ENCODE data around the gene DBF4.
A peak's percentile ranks its signal among the peaks of the same experiment; 100 is the strongest.
"Not testable (repeated sequence)": the region's sequence is repeated elsewhere in the genome, so short reads cannot be mapped to it uniquely, and the experiment has no call there.

The DBF4 gene

DNA sequence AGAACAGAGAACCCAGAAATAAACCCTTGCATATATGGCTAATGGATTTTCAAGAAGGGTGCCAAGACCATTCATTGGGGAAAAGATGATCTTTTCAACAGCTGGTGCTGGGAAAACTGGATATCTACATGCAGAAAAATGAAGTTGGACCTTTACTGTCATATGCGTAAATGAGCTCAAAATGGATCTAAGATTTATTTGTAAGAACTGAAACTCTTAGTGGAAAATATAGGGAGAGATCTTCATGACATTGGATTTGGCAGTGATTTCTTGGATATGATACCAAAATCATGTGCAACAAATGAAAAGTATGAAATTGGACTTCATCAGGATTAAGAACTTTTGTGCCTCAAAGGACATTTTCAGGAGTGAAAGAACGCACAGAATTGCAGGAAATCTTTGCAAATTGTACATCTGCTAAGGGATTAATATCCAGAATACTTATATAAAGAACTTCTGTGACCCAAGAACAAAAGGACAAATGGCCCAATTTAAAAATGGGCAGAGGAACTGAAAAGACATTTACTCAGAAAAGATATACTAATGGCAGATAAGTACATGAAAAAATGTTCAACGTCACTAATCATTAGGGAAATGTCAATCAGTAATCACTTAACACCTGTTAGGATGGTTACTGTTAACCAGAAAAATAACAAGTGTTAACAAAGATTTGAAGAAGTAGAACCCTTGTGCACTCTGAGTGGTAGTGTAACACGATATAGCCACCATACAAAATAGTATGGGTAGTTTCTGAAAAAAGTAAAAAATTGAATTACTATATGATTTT, 6.1 kb downstream of the DBF4 start:
- no peak for DNase-seq (ENCODE audit: low spot score)

DNA sequence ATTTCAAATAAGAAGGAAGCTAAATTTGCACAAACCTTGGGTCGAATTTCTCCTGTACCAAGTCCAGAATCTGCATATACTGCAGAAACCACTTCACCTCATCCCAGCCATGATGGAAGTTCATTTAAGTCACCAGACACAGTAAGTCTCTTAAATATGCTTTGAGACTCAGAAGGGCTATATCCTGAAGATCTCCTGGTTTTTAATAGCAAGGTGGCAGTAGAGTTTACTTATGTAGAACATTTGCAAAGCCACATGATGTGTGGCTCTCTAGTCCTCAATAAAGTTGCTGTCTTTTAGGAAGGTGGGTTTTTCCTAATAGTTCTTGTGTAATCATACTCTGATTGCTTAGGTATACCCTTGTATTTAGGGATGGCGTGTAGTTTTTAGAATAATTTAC, 8.7 kb downstream of the DBF4 start:
- DNase-seq (ENCODE audit: low spot score), result no peak

DNA sequence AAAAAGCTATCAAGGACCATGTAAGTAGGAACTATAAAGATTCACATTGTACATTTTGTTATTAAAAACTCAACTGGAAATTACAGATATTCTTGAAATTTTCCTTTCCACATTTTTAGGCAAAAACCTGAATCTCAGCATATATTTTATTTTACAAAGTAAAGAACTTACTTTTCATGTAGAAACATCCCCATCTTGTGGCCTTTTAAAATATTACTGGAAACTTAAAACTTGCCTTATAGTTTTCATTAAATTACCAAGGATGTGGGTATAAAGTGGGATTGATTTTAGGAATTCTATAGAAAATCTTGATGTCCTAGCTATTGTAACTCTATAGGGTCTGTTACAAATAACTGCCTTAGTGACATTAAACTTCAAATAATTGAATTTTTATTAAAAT, 10.6 kb downstream of the DBF4 start:
- DNase-seq (ENCODE audit: low spot score), result no peak

DNA sequence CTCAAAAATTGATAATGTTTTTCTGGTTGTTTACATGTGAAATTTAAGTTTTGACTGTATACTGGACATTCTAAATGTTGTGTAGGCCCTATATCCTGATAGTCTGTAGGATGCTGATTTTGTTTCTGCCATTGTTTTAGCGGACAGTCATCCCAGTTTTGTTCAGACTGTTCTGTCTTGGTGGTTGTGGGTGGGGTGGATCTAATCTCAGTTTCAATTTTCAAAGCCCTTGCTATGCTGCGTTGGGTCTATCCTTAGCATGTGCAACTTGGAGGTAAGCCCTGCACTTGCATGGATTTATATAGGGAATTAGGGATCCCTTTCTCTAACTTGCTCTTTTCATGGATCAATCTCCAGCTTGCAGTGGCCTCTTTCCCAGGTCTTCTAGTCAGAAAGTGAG, 19.1 kb downstream of the DBF4 start:
- no peak for DNase-seq (ENCODE audit: low spot score)

DNA sequence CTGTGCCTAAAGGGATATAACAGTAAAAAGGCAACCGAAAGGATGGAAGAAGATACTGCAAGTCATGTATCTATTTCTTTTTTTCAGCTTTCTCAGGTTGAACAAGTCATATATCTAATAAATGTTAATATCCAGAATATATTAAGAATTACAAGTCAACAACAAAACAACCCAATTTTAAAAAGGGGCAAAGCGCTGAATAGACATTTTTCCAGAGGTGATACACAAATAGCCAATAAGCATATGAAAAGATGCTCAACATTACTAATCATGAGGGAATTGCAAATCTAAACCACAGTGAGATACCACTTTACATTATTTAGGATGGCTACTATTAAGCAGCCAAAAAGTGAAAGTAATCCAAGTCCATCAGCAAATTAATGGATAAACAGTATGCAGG, 23.0 kb downstream of the DBF4 start:
- no peak for DNase-seq (ENCODE audit: low spot score)

DNA sequence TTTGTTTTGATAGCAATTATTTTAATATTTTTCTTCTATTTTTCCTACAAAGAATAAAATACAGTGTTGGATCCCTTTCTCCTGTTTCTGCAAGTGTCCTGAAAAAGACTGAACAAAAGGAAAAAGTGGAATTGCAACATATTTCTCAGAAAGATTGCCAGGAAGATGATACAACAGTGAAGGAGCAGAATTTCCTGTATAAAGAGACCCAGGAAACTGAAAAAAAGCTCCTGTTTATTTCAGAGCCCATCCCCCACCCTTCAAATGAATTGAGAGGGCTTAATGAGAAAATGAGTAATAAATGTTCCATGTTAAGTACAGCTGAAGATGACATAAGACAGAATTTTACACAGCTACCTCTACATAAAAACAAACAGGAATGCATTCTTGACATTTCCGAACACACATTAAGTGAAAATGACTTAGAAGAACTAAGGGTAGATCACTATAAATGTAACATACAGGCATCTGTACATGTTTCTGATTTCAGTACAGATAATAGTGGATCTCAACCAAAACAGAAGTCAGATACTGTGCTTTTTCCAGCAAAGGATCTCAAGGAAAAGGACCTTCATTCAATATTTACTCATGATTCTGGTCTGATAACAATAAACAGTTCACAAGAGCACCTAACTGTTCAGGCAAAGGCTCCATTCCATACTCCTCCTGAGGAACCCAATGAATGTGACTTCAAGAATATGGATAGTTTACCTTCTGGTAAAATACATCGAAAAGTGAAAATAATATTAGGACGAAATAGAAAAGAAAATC, 31.0 kb downstream of the DBF4 start:
- DNase-seq (ENCODE audit: low spot score), result not testable (repeated sequence)

DNA sequence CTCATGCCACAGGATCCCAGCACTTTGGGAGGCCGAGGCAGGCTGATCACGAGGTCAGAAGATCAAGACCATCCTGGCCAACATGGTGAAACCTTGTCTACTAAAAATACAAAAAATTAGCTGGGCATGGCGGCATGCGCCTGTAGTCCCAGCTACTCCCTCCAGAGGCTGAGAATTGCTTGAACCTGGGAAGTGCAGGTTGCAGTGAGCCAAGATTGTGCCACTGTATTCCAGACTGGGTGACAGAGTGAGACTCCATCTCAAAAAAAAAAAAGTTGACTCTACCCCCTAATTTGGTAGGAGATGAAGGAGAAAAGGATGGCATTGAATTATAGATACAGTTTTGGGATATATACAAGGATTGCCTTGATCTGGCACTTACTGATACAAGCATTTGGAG, 32.5 kb downstream of the DBF4 start:
- not testable (repeated sequence) for DNase-seq (ENCODE audit: low spot score)

DNA sequence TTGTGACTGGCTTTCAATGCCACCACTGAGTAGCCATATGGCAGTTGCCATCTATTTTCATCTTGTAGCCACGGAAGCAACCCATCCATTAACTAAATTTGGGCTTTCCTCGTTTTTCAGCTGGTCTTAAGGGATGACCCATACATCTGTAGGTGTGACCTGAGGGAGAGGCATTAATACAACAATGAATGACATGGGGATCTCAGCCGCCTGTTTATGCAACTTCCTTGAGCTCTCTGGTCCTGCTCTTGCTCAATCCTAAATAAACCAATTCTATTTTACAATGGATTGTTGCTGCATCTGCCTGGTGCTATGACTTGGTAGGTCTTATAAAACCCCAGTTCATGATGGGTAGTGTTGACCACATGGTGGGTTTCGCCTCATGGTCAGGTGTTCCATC, 35.8 kb downstream of the DBF4 start:
- DNase-seq (ENCODE audit: low spot score), result no peak

DNA sequence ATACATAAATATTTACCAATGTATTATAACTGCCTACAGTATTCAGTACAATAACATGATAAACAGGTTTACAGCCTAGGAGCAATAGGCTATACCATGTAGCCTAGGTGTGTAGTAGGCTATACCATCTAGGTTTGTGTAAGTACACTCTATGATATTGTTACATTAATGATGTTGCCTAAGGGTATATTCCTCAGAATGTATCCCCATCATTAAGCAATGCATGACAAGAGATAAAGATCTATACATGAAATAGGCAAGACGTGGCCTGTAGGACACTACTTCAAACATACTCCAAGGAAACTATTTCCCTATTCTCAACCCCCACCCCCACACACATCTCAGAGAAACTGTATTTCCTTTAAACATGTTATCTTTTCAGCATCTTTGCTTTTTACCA, 42.4 kb downstream of the DBF4 start:
- no peak for DNase-seq (ENCODE audit: low spot score)

DNA sequence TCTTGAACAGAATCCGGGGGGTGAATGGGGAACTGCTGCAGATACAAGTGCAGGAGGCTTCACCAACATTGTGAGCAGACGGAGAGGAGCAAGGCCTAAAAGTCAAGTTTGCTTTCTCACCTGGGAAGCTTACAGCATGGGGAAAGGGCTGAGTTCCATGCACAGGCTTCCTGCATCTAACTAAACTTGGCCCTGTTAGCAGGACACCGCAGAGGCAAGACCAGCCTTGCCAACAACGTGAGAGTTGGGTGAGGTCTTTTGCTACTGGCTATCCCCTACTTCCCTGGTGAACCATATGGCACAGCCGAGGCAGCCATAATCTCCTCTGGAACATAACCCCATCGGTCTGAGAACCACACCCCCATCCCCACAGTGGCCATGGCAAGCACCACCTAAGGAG, 43.6 kb downstream of the DBF4 start:
- no peak for DNase-seq (ENCODE audit: low spot score)

DNA sequence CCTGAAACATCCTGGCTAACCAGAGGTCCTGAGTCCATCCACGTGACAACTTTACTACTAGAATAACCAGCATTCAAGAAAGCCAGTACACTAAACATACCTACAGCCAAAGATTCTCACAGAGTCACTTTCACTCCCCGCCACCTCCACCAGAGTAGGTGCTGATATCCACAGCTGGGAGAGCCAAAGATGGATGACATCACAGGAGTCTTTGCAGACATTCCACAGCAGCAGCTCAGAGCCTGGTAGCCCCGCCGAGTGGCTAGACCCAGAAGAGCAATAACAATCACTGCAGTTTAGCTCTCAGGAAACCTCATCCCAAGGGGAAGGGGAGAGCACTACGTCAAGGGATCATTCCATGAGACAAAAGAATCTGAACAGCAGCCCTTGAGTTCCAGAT, 44.3 kb downstream of the DBF4 start:
- no peak for DNase-seq (ENCODE audit: low spot score)

DNA sequence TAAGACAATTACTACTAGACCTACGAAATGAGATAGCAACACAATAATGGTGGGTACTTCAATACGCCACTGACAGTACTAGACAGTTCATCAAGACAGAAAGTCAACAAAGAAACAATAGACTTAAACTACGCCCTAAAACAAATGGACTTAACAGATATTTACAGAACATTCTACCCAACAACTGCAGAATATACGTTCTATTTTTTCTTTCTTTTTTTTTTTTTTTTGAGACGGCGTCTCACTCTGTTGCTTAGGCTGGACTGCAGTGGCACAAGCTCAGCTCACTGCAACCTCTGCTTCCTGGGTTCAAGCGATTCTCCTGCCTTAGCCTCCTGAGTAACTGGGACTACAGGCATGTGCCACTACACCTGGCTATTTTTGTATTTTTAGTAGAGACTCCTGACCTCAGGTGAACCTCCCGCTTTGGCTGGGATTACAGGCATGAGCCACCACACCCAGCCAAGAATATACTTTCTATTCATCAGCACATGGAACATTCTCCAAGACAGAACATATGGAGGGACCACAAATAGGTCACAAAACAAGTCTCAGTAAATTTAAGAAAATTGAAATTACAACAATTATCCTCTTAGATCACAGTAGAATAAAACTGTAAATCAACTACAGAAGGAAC, 46.6 kb downstream of the DBF4 start:
- not testable (repeated sequence) for DNase-seq (ENCODE audit: low spot score)

DNA sequence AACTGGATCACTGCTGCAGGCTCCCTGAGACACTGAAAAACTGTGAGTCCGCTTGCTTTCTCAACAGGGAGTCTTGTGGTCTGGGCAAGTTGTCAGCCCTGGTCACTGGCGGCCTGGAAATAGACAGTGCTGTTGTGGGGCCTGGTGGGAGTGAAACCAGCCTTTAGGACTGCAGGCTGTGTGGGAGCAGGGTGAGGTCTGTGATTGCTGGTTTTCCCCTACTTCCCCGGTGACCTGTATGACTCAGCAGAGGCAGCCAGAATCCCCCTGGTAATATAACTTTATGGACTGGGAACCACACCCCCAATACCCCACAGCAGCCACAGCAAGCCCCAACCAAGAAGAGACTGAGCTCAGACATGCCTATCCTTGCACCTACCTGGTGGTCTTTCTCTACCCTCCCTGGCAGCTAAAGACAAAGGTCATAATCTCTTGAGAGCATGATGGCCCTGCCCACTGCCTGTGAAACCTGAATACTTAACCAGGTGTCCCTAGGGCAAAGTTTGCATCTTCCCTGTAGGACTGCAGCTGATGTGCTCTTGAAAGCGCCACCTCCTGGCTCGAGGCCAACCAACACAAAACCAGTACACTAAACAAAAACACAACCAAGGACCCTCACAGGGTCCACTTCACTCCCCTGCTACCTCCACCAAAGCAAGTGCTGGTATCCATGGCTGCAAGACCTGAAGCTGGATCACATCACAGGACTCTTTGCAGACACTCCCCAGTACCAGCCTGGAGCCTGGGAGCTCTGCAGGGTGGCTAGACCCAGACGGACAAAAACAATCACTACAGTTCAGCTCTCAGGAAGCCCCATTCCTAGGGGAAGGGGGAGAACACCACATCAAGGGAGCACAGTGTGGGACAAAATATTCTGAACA, 50.5 kb downstream of the DBF4 start:
- DNase-seq (ENCODE audit: low spot score), result no peak

DNA sequence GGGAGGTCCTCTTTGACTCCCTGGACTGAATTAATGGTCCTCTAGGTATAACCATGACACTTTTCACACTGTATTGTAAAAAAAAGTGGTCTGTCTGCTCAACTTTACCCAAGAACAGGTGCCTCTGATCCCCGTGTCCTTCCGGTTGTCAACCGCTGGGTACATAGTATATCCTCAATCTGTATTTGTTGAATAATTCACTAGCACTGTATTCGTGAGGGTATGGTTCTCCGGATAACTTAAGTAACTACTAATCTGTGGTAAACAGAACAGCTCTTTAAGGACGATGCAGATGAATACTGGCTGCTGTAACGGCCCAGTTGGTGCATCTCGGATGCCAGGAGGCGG, 57.3 kb downstream of the DBF4 start:
- DNase-seq (ENCODE audit: low spot score), result no peak

DNA sequence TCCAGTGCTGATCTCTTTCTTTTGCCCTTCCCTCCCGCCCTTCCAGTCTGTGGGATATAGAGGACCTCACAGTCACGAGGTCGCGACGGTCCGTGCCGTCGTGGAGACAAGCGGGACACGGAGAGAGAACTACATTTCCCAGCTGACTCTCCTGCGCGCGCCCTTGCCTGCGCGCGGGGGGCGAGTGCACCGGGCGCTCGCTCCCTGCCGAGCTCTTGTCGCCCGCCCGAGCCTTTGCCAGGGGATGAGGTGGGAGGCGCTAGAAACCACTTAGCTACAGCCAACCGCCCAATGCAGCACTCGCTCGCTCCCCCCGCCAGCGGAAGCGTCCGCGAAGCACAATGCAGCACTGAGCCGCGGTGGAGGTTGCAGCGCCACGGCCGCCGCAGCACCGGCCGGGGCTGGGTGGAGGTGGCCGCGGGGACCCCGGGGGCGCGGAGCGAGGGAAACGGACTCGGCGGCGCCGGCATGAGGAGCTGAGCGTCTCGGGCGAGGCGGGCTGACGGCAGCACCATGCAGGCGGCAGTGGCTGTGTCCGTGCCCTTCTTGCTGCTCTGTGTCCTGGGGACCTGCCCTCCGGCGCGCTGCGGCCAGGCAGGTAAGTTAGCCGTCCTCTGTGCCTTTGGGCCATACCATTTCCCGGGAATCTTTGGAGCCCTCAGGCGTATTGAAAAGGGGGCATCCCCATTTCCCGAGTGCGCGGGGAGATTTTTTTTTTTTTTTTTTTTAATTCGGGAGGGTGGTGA, 57.8 kb downstream of the DBF4 start, which contains the start of gene ADAM22:
Gene ADAM22, plus strand, starts transcription at position 299 of the 746 bp plus-strand sequence. Its CDS starts 215 bp downstream, at position 514.
- DNase-seq (ENCODE audit: low spot score), result peak; percentile 67

DNA sequence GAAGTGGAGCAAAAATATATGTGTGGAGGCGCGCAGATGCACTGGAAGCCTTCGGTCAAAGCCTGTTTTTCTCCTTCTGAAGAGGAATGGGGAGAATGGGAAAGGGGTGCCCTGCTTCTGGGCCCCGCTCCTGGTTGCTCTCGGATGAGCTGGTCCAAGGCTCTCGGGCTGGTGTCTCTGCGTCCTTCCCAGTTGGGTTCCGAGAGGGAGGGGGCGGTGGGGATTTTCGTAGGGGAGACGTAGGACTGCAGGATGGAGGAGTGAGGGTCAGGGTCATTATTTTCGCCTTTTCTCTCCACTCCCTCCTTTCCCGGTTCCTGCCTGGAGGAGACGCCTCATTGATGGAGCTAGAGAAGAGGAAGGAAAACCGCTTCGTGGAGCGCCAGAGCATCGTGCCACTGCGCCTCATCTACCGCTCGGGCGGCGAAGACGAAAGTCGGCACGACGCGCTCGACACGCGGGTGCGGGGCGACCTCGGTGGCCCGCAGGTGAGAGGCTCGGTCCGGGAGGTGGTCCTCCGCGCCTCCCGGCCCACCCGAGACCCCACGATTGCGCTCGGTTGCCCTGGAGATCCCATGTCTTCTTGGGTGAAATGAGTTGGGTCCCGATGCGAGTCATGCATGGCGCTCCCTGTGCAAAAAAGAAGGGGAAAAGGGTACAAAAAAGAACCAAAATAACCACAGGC, 58.5 kb downstream of the DBF4 start:
- peak; percentile 24 for DNase-seq (ENCODE audit: low spot score)

DNA sequence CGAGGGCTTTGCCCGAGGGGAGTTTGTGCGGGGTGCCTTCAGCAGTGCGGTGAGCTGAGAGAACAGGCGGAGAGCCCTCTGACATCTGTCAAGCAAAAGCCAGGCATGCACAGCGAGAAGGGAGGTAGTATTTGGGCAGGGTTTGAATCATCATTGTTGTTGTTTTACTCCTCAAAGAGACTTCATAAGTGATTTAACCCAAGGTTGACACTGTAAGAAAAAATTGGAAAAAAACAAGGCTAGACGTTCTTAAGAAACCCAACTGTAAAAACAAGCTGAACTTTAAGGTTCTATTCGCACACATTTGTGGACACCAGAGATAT, 59.1 kb downstream of the DBF4 start:
- no peak for DNase-seq (ENCODE audit: low spot score)

DNA sequence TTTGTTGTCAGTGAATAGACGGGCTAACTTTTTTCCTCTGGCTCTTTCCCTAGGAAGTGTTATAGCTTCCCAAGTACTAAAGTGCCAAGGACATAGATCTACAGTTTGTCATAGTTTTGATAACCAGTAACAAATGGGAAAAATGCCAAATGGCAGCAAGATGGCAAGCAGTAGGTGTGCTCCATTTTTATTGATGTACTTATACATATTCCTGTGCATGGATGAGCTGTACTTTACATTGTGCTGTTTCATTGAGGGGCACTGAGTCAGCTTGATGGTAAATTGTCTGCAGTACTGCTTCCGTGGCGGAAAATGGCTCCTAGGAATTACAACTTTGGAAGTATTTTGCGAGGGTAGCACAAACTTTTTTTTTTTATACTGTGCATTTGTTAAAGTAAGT, 64.8 kb downstream of the DBF4 start:
- DNase-seq (ENCODE audit: low spot score), result no peak

DNA sequence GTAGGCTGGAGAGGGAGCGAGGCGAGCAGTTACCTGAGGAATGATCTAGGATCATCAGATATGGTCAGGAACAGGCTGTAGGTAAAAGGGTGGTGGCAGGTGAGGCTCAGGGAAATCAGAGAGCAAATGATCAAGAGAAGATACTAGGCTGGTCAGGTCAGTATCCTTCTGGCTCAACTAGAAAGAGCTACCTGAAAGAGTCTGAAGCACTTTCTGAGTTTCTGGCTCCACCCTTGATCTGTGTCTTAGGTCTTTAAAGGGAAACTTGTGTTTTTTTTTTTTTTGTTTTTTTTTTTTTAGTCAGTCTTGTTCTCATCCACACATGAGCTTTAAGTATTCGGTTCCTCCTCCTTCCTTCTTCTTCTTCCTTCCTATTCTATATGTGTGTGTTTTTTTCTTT, 68.3 kb downstream of the DBF4 start:
- DNase-seq (ENCODE audit: low spot score), result no peak

DNA sequence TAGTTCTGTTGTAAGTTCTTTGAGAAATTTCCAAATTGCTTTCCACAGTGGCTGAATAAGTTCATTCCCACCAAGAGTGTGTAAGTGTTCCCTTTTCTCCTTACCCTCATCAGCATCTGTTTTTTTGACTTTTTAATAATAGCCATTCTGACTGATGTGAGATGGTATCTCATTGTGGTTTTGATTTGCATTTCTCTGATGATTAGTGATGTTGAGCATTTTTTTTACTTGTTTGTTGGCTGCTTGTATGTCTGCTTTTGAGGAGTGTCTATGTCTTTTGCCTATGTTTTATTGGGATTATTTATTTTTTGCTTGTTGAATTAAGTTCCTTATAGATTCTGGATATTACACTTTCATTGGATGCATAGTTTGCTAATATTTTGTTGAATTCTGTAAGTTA, 69.6 kb downstream of the DBF4 start:
- DNase-seq (ENCODE audit: low spot score), result not testable (repeated sequence)

DNA sequence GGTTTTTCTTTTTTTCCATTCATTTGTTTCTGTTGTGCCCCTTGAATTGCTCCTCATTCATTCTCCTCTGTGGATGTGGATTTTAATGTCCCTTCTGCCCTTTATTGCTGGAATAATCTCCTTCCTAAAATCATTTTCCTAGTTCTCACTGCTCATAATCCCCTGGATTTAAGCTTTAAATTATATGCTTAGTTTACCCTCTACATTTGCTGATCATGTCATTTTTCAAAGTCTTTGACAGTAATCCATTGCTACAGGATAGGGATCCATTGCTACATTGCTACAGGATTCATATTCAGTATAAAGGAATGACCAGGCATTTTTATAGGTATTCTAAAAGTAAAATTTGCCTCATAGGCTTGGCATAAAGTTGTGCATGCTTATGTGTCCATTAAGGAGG, 72.1 kb downstream of the DBF4 start:
- DNase-seq (ENCODE audit: low spot score), result no peak
